ENCODE measurements around the gene TNFAIP6. TPM values are rescaled to one million over a fixed set of nuclear protein-coding genes. Genes with fewer than 3 reads are reported as not detected.
"Not testable (repeated sequence)": the region's sequence is repeated elsewhere in the genome, so short reads cannot be mapped to it uniquely, and the experiment has no call there.

The TNFAIP6 gene, protein sequence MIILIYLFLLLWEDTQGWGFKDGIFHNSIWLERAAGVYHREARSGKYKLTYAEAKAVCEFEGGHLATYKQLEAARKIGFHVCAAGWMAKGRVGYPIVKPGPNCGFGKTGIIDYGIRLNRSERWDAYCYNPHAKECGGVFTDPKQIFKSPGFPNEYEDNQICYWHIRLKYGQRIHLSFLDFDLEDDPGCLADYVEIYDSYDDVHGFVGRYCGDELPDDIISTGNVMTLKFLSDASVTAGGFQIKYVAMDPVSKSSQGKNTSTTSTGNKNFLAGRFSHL
- 1.7 and 2.7 TPM in 2 replicates for total RNA-seq (2022)
- percentile 35 among the genes with signal in this experiment for Bru-seq, nascent RNA
- BruChase-seq, experiment 1, labeled RNA remaining after a 6-hour chase, result percentile 36 among the genes with signal in this experiment
- percentile 27 among the genes with signal in this experiment for BruChase-seq, experiment 2, labeled RNA remaining after a 2-hour chase
- long read RNA-seq, transcript TNFAIP6-201 (6 exons, 1,424 nt), result major isoform, 18 of 21 reads
- long read RNA-seq, partial matches to known transcripts, result 3 of 21 reads
- long read RNA-seq, other reads (novel, unspliced or antisense), result 0 of 21 reads

DNA sequence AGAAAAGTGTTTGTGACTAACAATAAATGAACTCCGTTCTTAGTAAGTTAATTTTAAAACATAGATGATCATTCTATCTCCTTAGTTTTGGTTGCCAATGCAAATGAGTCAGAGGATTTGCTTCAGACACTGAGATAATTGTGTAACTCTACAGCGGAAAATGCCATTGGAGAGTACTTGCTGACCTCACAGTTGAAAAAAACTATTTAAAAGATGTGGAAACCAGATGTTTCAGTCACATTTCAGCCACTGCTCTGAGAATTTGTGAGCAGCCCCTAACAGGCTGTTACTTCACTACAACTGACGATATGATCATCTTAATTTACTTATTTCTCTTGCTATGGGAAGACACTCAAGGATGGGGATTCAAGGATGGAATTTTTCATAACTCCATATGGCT lies at the start of gene TNFAIP6:
TSS of gene TNFAIP6 (plus strand) at position 234 of the 400 bp plus-strand sequence. CDS start at position 309, 75 bp downstream.
- TF ChIP-seq, protein P1, sequence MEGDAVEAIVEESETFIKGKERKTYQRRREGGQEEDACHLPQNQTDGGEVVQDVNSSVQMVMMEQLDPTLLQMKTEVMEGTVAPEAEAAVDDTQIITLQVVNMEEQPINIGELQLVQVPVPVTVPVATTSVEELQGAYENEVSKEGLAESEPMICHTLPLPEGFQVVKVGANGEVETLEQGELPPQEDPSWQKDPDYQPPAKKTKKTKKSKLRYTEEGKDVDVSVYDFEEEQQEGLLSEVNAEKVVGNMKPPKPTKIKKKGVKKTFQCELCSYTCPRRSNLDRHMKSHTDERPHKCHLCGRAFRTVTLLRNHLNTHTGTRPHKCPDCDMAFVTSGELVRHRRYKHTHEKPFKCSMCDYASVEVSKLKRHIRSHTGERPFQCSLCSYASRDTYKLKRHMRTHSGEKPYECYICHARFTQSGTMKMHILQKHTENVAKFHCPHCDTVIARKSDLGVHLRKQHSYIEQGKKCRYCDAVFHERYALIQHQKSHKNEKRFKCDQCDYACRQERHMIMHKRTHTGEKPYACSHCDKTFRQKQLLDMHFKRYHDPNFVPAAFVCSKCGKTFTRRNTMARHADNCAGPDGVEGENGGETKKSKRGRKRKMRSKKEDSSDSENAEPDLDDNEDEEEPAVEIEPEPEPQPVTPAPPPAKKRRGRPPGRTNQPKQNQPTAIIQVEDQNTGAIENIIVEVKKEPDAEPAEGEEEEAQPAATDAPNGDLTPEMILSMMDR (IDR thresholded peaks at IDR 0.05; ENCODE audit: unreplicated experiment), result no peak
- intact Hi-C loops (cut with micrococcal nuclease; ENCODE audit: unreplicated experiment), result no loop called here
- H3K27ac Mint-ChIP-seq (ENCODE audit: unreplicated experiment), result no peak within 1 kb of the TSS
- peaks cover 29% of the 10 kb centered on the region for H3K4me1 Mint-ChIP-seq (ENCODE audit: low read depth, unreplicated experiment)
- no TSS peak for BruUV-seq (replicated peaks)
- no peak for DNase-seq
- H3K36me3 Mint-ChIP-seq (ENCODE audit: insufficient read depth, unreplicated experiment), result no peaks in the 10 kb centered on the region
- H3K9me3 Mint-ChIP-seq (ENCODE audit: low read depth, unreplicated experiment), result no peaks in the 10 kb centered on the region
- H3K4me3 Mint-ChIP-seq (ENCODE audit: low read depth, unreplicated experiment), result no peak within 1 kb of the TSS
- CTCF ChIA-PET, result interaction anchor here (0.5 kb wide), 1 partner anchor 29 kb away, joined by 3 read pairs; no protein-coding TSS in a partner anchor
- no peaks in the 10 kb centered on the region for H3K27me3 Mint-ChIP-seq (ENCODE audit: unreplicated experiment)

GRCh38 chr2:151310313-151310712 lies 47.1 kb upstream of the TNFAIP6 start:
- H3K9me3 Mint-ChIP-seq (ENCODE audit: low read depth, unreplicated experiment); H3K4me3 Mint-ChIP-seq (ENCODE audit: low read depth, unreplicated experiment); intact Hi-C loops (cut with micrococcal nuclease; ENCODE audit: unreplicated experiment); CTCF ChIA-PET; H3K27ac Mint-ChIP-seq (ENCODE audit: unreplicated experiment); BruUV-seq (replicated peaks); H3K27me3 Mint-ChIP-seq (ENCODE audit: unreplicated experiment); DNase-seq; H3K36me3 Mint-ChIP-seq (ENCODE audit: insufficient read depth, unreplicated experiment): not testable (repeated sequence)
- peaks cover 16% of the 10 kb centered on the region for H3K4me1 Mint-ChIP-seq (ENCODE audit: low read depth, unreplicated experiment)

DNA sequence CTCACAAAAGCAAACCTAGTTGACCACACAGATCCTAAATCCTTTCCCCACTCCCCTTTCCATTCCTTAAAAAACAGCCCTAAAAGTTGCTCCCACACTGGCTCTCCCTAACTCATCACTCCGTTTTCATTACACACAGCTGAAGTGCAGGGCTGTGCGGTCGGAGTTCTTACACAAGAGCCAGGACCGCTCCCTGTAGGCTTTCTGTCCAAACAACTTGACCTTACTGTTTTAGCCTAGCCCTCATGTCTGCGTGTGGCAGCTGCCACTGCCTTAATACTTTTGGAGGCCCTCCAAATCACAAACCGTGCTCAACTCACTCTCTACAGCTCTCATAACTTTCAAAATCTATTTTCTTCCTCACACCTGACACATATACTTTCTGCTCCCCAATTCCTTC lies 45.0 kb upstream of the TNFAIP6 start:
- not testable (repeated sequence) for H3K36me3 Mint-ChIP-seq (ENCODE audit: insufficient read depth, unreplicated experiment); H3K27ac Mint-ChIP-seq (ENCODE audit: unreplicated experiment)

GRCh38 chr2:151315381-151315903 lies 42.0 kb upstream of the TNFAIP6 start:
- Mint-ChIP-seq H3K27ac (ENCODE audit: unreplicated experiment) (no peak overlapping the region), H3K27me3 (ENCODE audit: unreplicated experiment) (no peaks in the 10 kb centered on the region), H3K36me3 (ENCODE audit: insufficient read depth, unreplicated experiment) (no peaks in the 10 kb centered on the region), H3K4me3 (ENCODE audit: low read depth, unreplicated experiment) (no peak overlapping the region), H3K4me1 (ENCODE audit: low read depth, unreplicated experiment) (no peaks in the 10 kb centered on the region), H3K9me3 (ENCODE audit: low read depth, unreplicated experiment) (peaks cover 2% of the 10 kb centered on the region)
- no peak for DNase-seq
- intact Hi-C loops (cut with micrococcal nuclease; ENCODE audit: unreplicated experiment), result no loop called here
- CTCF ChIA-PET, result no interaction called here
- no TSS peak for BruUV-seq (replicated peaks)
- TF ChIP-seq, protein P1 (IDR thresholded peaks at IDR 0.05; ENCODE audit: unreplicated experiment), result no peak

More for the DNA sequence above, 45.0 kb upstream of the TNFAIP6 start:
- H3K4me3 Mint-ChIP-seq (ENCODE audit: low read depth, unreplicated experiment); CTCF ChIA-PET; H3K27me3 Mint-ChIP-seq (ENCODE audit: unreplicated experiment); H3K9me3 Mint-ChIP-seq (ENCODE audit: low read depth, unreplicated experiment); H3K4me1 Mint-ChIP-seq (ENCODE audit: low read depth, unreplicated experiment); DNase-seq; intact Hi-C loops (cut with micrococcal nuclease; ENCODE audit: unreplicated experiment); BruUV-seq (replicated peaks): not testable (repeated sequence)

GRCh38 chr2:151325581-151326095 lies 31.8 kb upstream of the TNFAIP6 start:
- no peak overlapping the region for H3K27ac Mint-ChIP-seq (ENCODE audit: unreplicated experiment)
- intact Hi-C loops (cut with micrococcal nuclease; ENCODE audit: unreplicated experiment), result no loop called here

More at GRCh38 chr2:151325581-151326095, 31.8 kb upstream of the TNFAIP6 start:
- BruUV-seq (replicated peaks), result no TSS peak
- DNase-seq, result no peak
- CTCF ChIA-PET, result interaction anchor here (0.7 kb wide), 1 partner anchor 25 kb away, joined by 3 read pairs; no protein-coding TSS in a partner anchor
- Mint-ChIP-seq H3K4me3 (ENCODE audit: low read depth, unreplicated experiment) (no peak overlapping the region), H3K27me3 (ENCODE audit: unreplicated experiment) (no peaks in the 10 kb centered on the region), H3K4me1 (ENCODE audit: low read depth, unreplicated experiment) (peaks cover 12% of the 10 kb centered on the region), H3K9me3 (ENCODE audit: low read depth, unreplicated experiment) (no peaks in the 10 kb centered on the region), H3K36me3 (ENCODE audit: insufficient read depth, unreplicated experiment) (no peaks in the 10 kb centered on the region)
- TF ChIP-seq, protein P1 (IDR thresholded peaks at IDR 0.05; ENCODE audit: unreplicated experiment), result no peak

All from Calu3 (cell line).